Spleen (tissue), 7 donors: Measurements from ENCODE around the gene PPM1M.

Experiments used
- CTCF ChIP-seq, 11 experiments: fragments of 200-600 bp in 7 of 11; fragments of 450-650 bp in 4 of 11; sonication (generic) in 4 of 11; IDR thresholded peaks in 8 of 11; conservative IDR thresholded peaks in 3 of 11; 1 replicate in 7 of 11; 2 replicates in 4 of 11; pipeline versions ENCODE4 v1.4.0 to v1.8.0; 2016 to 2021; ENCODE audit warnings: antibody characterized with exemption in 11 of 11, inconsistent platforms in 4 of 11, mild to moderate bottlenecking in 1 of 11
- POLR2A ChIP-seq, 3 donors: fragments of 450-650 bp; IDR thresholded peaks; one replicate each; pipeline ENCODE4 v1.5.1; 2017; ENCODE audit warnings: antibody characterized with exemption in 3 of 3, mild to moderate bottlenecking in 1 of 3
- POLR2AphosphoS5 ChIP-seq, 3 donors: sonication (generic); formaldehyde crosslinking; IDR thresholded peaks; one replicate each; pipeline ENCODE4 v1.5.1; 2017; ENCODE audit warnings: antibody characterized with exemption in 3 of 3
- donor health status: DM: no; HTN: no; CAD: no; lungs with moderate emphysema.
- donor health status: DM: no; HTN: no; CAD: no.
- donor health status: DM: no; HTN: no; CAD: no.

- no peak for TF ChIP-seq CTCF (IDR thresholded peaks at IDR 0.05 in 8 of 11, conservative IDR thresholded peaks at IDR 0.05 in 3 of 11)
- no peak for TF ChIP-seq POLR2AphosphoS5 (IDR thresholded peaks at IDR 0.05)
- TF ChIP-seq POLR2A (IDR thresholded peaks at IDR 0.05): no peak
These were observed 4.6 kb downstream of the PPM1M start for GRCh38 chr3:52250122-52250521.
